ENCODE results near the gene EDC3.

The EDC3 gene

GRCh38 chr15:74624020-74624602 is 71.7 kb downstream of the EDC3 start:
- ATAC-seq = no peak

- no peak for ATAC-seq
Measured at GRCh38 chr15:74622758-74623157, 73.1 kb downstream of the EDC3 start.

- ATAC-seq = no peak
Measured at GRCh38 chr15:74621936-74622335, 73.9 kb downstream of the EDC3 start.

- no peak for ATAC-seq
Measured at GRCh38 chr15:74621546-74621920, 74.3 kb downstream of the EDC3 start.

GRCh38 chr15:74620636-74621545 is 74.9 kb downstream of the EDC3 start:
- peak; percentile 88 to 90 for ATAC-seq

GRCh38 chr15:74619916-74620635 is 75.7 kb downstream of the EDC3 start:
- no peak for ATAC-seq

- no peak for ATAC-seq
Measured at GRCh38 chr15:74618841-74619596, 76.8 kb downstream of the EDC3 start.

GRCh38 chr15:74616996-74617395 is 78.8 kb downstream of the EDC3 start:
- ATAC-seq = no peak

GRCh38 chr15:74616366-74616939 is 79.4 kb downstream of the EDC3 start:
- ATAC-seq = no peak

- ATAC-seq = peak; percentile 89 to 91
Measured at GRCh38 chr15:74615508-74616365, 80.1 kb downstream of the EDC3 start, which contains the start of gene CLK3. Gene CLK3, plus strand, starts transcription at chr15:74615836. Its CDS starts 3,361 bp downstream, at chr15:74619197.

GRCh38 chr15:74614744-74615507 is 80.9 kb downstream of the EDC3 start:
- peak; percentile 53 to 55 for ATAC-seq

- no peak for ATAC-seq
Measured at GRCh38 chr15:74613953-74614743, 81.7 kb downstream of the EDC3 start.

GRCh38 chr15:74613089-74613952 is 82.5 kb downstream of the EDC3 start:
- no peak for ATAC-seq

- no peak for ATAC-seq
Measured at GRCh38 chr15:74612677-74613076, 83.1 kb downstream of the EDC3 start.

- ATAC-seq = no peak
Measured at GRCh38 chr15:74611834-74612233, 84.0 kb downstream of the EDC3 start.

- no peak for ATAC-seq
Measured at GRCh38 chr15:74611341-74611740, 84.5 kb downstream of the EDC3 start.

GRCh38 chr15:74610302-74610951 is 85.4 kb downstream of the EDC3 start:
- ATAC-seq = no peak

GRCh38 chr15:74609938-74610301 is 85.9 kb downstream of the EDC3 start:
- ATAC-seq = no peak
